Measurements from ENCODE around the gene BUD13.
"Not testable (repeated sequence)": the region's sequence is repeated elsewhere in the genome, so short reads cannot be mapped to it uniquely, and the experiment has no call there.

The BUD13 gene

DNA sequence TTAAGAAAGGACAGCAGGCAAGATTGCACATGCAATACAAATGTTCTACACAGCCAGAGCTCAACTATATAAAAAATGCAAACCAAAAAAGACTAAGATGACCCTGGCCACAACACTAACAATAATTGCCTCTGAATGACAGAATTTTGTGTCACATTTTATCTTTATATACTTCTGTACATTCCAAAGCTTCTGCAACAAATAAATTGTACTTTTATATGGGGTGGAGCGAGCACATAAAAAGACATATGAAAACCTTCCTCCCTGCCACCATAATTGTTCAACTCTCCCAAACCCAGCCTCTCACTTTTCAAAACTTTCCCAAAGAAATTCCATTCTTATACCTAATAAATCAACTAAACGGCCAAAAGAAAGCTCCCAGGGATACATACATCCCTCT is 10.7 kb downstream of the BUD13 start:
- DNase-seq (ENCODE audit: low spot score in 2 of 2): no peak
- H3K36me3 ChIP-seq (replicated peaks): peaks cover 66% of the 10 kb centered on the region
- in situ Hi-C loops (cut with MboI; ENCODE audit: low sequenced_read_pairs): no loop called here

DNA sequence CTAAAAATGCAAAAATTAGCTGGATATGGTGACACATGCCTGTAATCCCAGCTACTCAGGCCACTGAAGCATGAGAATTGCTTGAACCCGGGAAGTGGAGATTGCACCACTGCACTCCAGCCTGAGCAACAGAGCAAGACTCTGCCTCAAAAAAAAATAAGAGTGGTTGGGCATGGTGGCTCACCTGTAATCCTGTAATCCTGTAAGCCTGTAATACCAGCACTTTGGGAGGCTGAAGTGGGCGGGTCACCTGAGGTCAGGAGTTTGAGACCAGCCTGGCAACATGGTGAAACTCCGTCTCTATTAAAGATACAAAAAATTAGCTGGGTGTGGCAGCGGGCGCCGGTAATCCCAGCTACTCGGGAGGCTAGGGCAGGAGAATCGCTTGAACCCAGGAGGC is 16.7 kb downstream of the BUD13 start:
- H3K9me3 ChIP-seq; H3K27me3 ChIP-seq (ENCODE audit: low read depth); H3K4me1 ChIP-seq; H3K4me3 ChIP-seq; DNase-seq (ENCODE audit: low spot score in 2 of 2); in situ Hi-C loops (cut with MboI; ENCODE audit: low sequenced_read_pairs): not testable (repeated sequence)
- peaks cover 71% of the 10 kb centered on the region for H3K36me3 ChIP-seq (replicated peaks)

More for the DNA sequence above, 10.7 kb downstream of the BUD13 start:
- no peaks in the 10 kb centered on the region for H3K4me1 ChIP-seq
- H3K4me3 ChIP-seq: no peak overlapping the region
- H3K9me3 ChIP-seq: no peaks in the 10 kb centered on the region
- no peaks in the 10 kb centered on the region for H3K27me3 ChIP-seq (ENCODE audit: low read depth)

DNA sequence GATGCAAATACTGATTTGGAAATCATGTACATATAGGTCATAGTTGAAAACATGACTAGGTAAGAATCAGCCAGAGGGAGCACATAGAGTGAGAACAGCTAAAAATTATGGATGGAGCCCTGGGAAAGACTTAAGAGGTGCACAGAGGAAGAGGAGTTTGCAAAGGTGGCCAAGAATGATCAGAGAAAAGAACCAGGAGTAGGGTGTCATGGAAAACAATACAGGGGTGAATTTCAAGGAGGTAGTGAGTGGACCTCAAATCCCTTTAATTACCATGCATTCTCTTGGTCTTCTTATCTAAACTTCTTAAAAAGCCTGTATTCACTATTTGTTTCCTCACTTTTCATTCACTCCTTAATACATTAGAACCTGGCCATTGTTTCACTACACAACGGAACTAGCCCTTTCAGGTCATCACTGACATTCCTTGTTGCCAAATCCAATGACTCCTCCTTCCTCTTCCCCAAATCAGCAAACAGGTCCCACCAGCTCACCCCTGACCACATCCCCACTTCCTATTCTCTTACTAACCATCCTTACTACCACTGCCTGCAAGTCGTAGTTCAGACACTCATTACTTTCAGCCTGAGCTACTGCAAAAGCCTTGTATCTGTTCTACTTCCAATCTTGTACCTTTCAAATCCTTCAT is 22.6 kb downstream of the BUD13 start:
- no peaks in the 10 kb centered on the region for H3K27me3 ChIP-seq (ENCODE audit: low read depth)
- no peaks in the 10 kb centered on the region for H3K4me1 ChIP-seq
- no peaks in the 10 kb centered on the region for H3K9me3 ChIP-seq
- in situ Hi-C loops (cut with MboI; ENCODE audit: low sequenced_read_pairs): no loop called here
- no peak overlapping the region for H3K4me3 ChIP-seq
- DNase-seq (ENCODE audit: low spot score in 2 of 2): no peak
- H3K36me3 ChIP-seq (replicated peaks): peaks cover 45% of the 10 kb centered on the region

DNA sequence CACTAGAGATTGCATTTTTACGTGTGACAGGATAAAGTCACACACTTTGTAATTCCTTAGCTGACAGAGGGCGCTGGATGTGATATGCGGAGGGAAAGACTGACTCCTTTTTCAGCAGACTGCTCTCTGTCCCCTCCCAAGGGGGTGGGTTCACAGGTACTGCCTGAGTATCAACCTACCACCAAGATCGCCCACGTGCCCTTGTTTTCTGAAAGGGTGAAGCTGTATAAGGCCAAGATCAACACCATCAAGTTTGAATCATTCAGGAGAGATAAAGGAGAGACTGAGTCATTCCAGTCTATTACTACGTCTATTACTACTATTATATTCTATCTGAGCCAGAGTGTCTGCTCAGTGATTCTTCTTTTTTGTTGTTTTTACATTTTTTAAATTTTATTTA is 30.7 kb downstream of the BUD13 start:
- H3K9me3 ChIP-seq: no peaks in the 10 kb centered on the region
- DNase-seq (ENCODE audit: low spot score in 2 of 2): no peak
- H3K4me3 ChIP-seq: no peak overlapping the region
- H3K36me3 ChIP-seq (replicated peaks): peaks cover 8% of the 10 kb centered on the region
- H3K4me1 ChIP-seq: no peaks in the 10 kb centered on the region
- in situ Hi-C loops (cut with MboI; ENCODE audit: low sequenced_read_pairs): no loop called here
- H3K27me3 ChIP-seq (ENCODE audit: low read depth): no peaks in the 10 kb centered on the region

DNA sequence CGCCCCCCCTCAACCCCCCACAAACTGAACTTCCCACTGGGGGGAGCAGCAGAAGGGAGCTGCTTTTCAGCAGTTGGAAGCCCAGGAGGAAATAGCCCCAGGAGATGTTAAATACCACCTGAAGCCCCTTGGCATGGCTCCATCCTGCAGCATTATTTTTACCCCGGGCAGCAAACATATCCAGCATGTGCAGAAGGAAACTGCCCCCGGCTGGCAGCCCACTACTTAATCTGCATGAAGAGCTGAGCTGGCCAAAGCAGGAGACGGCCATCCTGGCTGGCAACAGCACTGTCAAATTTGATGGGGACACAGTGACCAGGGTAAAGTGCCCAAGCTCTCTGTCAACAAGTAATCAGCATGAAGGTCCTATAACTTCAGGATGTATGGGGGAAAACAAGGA is 32.0 kb downstream of the BUD13 start:
- Histone ChIP-seq H3K4me1 (no peaks in the 10 kb centered on the region), H3K4me3 (no peak overlapping the region), H3K36me3 (replicated peaks) (0 out of 2 replicates have a peak, but pooled peaks cover 4% of the 10 kb centered on the region), H3K27me3 (ENCODE audit: low read depth) (no peaks in the 10 kb centered on the region), H3K9me3 (no peaks in the 10 kb centered on the region)
- in situ Hi-C loops (cut with MboI; ENCODE audit: low sequenced_read_pairs): no loop called here
- DNase-seq (ENCODE audit: low spot score in 2 of 2): no peak

DNA sequence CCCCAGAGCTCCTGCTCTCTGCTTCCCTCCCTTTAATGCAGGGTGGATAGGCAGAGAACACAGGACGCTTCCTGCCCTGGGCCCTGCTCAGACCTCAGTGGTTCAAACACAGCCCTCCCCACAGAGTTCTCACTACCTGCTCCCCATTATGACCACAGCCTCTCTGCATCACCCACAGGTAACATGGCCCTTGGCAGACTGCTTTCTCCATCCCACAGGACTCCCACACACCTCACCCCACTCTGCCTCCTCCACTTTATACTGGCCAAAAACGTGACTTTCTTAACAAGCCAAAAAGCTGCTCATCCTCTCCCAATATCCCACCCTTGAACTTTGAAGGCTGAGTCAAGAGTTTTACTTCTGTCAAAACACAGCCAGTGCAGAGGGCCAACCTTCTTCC is 33.8 kb downstream of the BUD13 start:
- DNase-seq (ENCODE audit: low spot score in 2 of 2): no peak
- no peak overlapping the region for H3K4me3 ChIP-seq
- in situ Hi-C loops (cut with MboI; ENCODE audit: low sequenced_read_pairs): no loop called here
- no peaks in the 10 kb centered on the region for H3K27me3 ChIP-seq (ENCODE audit: low read depth)
- 0 out of 2 replicates have a peak, but pooled peaks cover 4% of the 10 kb centered on the region for H3K36me3 ChIP-seq (replicated peaks)
- H3K9me3 ChIP-seq: no peaks in the 10 kb centered on the region
- H3K4me1 ChIP-seq: no peaks in the 10 kb centered on the region

DNA sequence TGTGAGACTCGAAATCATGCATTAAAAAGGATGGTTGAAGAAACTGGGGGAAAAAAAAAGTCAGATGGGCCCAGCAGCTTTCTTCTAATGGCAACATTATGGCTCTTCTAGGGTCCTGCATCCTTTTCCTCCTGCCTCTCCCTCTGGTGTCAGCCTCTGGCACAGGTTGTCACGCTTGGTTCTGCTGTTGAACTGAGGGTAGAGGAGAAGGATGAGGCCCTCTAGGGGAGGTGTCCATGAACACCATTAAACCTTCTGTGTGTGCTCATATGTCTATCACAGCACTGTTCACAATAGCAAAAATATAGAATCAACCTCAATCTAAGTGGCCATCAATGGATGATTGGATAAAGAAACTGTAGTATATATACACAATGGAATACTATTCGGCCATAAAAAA is 36.0 kb downstream of the BUD13 start:
- H3K36me3 ChIP-seq (replicated peaks): no peaks in the 10 kb centered on the region
- no peaks in the 10 kb centered on the region for H3K9me3 ChIP-seq
- H3K4me1 ChIP-seq: no peaks in the 10 kb centered on the region
- in situ Hi-C loops (cut with MboI; ENCODE audit: low sequenced_read_pairs): no loop called here
- DNase-seq (ENCODE audit: low spot score in 2 of 2): peak; percentile 24 to 26
- no peaks in the 10 kb centered on the region; the same call in 1 of the 2 replicates for H3K27me3 ChIP-seq (ENCODE audit: low read depth)
- no peak overlapping the region for H3K4me3 ChIP-seq

DNA sequence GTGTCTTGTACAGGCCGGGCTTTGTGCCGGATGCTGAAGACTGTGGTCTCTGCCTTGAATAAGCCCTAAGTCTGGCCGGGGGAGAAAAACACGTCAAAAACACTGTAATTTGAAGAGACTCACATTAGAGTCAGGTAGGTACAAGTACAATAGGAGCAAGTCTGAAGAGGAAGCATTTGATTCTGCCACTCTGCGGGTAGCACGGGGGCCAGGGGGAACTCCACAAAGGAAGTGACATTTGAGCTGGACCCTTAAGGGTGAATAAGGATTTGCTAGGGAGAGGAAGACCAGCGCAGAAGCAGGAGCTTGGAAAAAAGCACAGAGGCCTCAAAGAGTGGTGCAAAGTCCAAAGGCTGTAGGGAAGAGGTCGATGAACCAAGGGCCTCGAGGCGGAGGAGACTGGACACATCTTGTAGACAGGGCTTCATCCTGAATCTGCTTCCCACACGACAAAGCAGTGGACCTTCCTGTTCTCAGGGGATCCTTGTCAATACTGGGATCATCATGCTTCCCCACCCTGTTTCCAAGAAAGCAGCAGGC is 38.7 kb downstream of the BUD13 start:
- in situ Hi-C loops (cut with MboI; ENCODE audit: low sequenced_read_pairs): no loop called here
- H3K9me3 ChIP-seq: no peaks in the 10 kb centered on the region
- DNase-seq (ENCODE audit: low spot score in 2 of 2): no peak
- H3K4me3 ChIP-seq: no peak overlapping the region
- no peaks in the 10 kb centered on the region; the same call in 1 of the 2 replicates for H3K27me3 ChIP-seq (ENCODE audit: low read depth)
- H3K36me3 ChIP-seq (replicated peaks): no peaks in the 10 kb centered on the region
- no peaks in the 10 kb centered on the region for H3K4me1 ChIP-seq

DNA sequence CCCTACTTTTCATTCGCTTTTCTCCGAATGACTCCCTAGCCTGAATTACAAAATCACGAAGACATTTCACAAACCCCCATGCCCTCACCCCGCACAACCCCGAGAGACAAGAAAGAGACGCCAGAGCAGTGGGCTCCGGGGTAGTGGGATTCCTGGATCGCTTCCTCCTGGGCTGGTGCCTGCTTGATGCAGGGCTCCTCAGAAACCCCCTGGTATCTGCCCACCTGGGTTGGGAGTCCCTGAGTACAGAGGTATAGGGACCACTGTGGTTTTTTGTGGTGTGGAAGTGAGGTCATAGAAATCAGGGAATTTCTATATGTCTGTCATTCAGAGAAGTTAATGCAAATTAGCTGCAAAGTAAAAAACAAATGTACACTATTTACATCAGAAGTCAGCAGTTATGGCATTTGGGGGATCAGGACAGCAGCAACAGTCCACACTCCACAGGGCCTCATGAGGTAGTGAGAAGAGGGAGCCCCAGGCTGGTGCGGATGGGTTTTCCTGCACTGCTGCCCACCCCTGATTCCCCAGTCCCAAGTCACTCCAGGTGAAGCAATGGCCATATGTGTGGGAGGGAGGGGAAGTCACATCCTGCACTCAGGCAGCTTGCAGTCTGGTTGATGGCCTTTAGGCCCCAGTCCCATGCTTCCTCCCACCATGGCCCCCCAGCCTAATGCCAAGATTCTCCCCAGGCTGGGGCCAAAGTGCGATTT is 39.6 kb downstream of the BUD13 start:
- Histone ChIP-seq H3K4me1 (no peaks in the 10 kb centered on the region), H3K36me3 (replicated peaks) (no peaks in the 10 kb centered on the region), H3K4me3 (no peak overlapping the region), H3K27me3 (ENCODE audit: low read depth) (no peaks in the 10 kb centered on the region; the same call in 1 of the 2 replicates), H3K9me3 (no peaks in the 10 kb centered on the region)
- no peak for DNase-seq (ENCODE audit: low spot score in 2 of 2)
- in situ Hi-C loops (cut with MboI; ENCODE audit: low sequenced_read_pairs): no loop called here

DNA sequence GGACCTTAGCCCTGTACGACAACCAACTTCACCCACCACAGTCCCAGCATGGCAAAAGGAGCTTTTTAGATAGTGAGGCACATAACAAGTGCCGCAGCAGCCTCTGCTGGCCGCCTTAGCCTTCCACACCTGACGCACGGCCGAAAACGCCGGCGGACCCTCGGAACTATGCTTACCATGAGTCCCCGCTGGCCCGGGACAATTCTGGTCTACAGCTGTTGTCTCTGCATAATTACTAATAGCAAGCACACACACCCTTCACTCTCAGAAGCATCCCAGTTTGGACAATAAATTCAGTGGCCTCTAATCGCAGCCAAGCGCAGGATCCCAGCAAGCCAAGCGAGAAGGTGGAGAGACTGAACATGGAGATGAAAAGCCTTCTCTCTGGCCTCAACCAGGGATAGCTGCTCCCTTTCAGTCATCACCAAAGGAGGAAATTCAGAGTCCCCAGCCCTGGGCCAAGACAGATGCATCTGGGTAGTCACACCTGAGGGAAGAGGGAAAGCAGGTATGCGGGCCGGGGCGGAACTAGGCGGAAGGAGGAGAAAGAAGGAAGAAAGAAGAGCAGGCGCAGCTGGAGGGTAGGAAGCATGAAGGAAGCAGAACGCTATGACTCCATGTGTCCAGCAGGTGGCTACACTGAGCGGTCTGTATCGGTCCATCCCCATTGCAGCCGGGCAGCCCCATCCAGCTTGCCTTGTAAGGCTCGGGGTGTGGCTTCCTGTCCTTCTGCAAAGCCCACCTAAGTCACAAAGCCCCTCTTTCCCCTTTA is 40.3 kb downstream of the BUD13 start:
- in situ Hi-C loops (cut with MboI; ENCODE audit: low sequenced_read_pairs): no loop called here

DNA sequence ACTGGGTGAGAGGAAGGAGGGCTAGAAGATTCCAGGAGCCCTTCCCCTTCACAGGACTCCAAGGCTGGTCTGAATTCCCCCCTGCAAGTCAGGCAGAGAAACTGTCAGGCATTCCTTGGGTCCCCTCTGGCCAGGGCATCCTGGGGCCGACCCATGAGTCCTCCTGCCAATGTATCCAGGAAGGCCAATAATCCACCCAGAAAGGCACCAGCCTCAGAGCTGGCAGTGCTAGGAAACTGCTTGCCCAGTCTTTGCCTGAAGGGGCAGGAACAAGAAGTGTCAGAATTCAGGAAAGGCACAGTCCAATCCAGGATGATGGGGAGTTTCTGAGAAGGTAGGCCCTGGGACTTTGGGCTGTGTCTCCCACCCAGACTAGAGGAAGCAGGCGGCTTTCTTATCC is 41.0 kb downstream of the BUD13 start:
- no peak for DNase-seq (ENCODE audit: low spot score in 2 of 2)
- in situ Hi-C loops (cut with MboI; ENCODE audit: low sequenced_read_pairs): no loop called here
- H3K36me3 ChIP-seq (replicated peaks): no peaks in the 10 kb centered on the region
- H3K4me1 ChIP-seq: no peaks in the 10 kb centered on the region
- H3K9me3 ChIP-seq: no peaks in the 10 kb centered on the region
- no peak overlapping the region for H3K4me3 ChIP-seq
- H3K27me3 ChIP-seq (ENCODE audit: low read depth): no peaks in the 10 kb centered on the region; the same call in 1 of the 2 replicates

More for the DNA sequence above, 40.3 kb downstream of the BUD13 start:
- Histone ChIP-seq H3K27me3 (ENCODE audit: low read depth) (no peaks in the 10 kb centered on the region; the same call in 1 of the 2 replicates), H3K36me3 (replicated peaks) (no peaks in the 10 kb centered on the region), H3K4me1 (no peaks in the 10 kb centered on the region), H3K9me3 (no peaks in the 10 kb centered on the region), H3K4me3 (no peak overlapping the region)
- DNase-seq (ENCODE audit: low spot score in 2 of 2): peak; percentile 74 to 81

DNA sequence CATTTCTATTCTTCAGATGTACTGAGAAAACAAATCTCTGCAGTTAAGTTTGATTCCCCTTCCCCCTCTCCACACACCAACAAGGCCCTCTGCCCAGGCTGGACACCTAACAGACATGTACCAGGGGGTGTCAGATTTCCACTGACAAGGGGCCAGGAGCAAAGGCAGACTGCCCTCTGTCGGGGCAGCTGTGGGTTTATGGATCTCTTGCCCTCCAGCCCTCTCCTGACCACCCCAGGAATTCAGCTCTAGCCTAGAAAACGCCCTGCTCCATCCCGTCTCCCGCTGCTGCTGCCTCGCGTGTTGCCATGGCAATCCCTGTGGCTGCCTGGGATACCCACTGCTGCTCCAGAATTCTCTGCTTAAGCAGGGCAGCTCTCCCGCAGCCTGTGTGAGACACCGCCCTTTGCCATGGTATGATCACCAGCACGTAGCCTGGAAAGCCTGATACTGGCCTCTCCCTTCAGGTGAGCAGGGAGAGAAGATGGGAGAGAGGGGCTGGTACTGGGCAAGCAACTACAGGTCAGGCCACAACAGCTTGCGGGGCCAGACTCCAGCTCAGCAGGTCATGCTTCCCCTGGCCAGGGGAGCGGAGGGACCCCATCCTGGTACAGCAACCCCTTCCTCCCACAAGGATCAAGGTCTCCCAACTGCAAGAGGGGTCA is 41.6 kb downstream of the BUD13 start:
- peak in 1 of 2 experiments; percentile 13 for DNase-seq (ENCODE audit: low spot score in 2 of 2)
- in situ Hi-C loops (cut with MboI; ENCODE audit: low sequenced_read_pairs): no loop called here
- no peak overlapping the region for H3K4me3 ChIP-seq
- H3K4me1 ChIP-seq: no peaks in the 10 kb centered on the region
- H3K27me3 ChIP-seq (ENCODE audit: low read depth): no peaks in the 10 kb centered on the region; the same call in 1 of the 2 replicates
- H3K9me3 ChIP-seq: no peaks in the 10 kb centered on the region
- no peaks in the 10 kb centered on the region for H3K36me3 ChIP-seq (replicated peaks)

DNA sequence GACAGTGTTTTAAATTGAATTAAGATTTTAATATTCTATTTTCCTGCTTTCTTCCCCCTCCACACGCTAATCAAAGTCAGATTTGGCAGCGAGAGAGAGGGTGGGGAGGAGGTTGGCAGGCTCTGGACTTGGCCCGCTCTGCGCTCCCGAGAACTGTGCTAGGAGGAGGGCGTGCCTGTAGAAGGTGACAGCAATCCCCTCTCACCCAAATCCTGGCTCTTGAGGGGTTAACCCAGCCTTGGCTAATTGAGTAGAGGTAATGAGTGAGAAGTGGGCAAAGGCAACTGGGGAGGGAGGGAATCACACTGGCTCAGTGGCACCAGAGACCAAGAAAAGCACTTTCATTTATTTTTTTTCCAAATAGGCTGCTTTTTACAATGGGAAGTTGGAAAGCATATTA is 42.2 kb downstream of the BUD13 start:
- in situ Hi-C loops (cut with MboI; ENCODE audit: low sequenced_read_pairs): no loop called here

More for the DNA sequence above, 42.2 kb downstream of the BUD13 start:
- Histone ChIP-seq H3K9me3 (no peaks in the 10 kb centered on the region), H3K36me3 (replicated peaks) (no peaks in the 10 kb centered on the region), H3K4me3 (no peak overlapping the region), H3K4me1 (no peaks in the 10 kb centered on the region), H3K27me3 (ENCODE audit: low read depth) (peaks cover 3% of the 10 kb centered on the region; the same call in 1 of the 2 replicates)
- no peak for DNase-seq (ENCODE audit: low spot score in 2 of 2)
